ENCODE data around the gene IST1. TPM values are rescaled to one million over a fixed set of nuclear protein-coding genes. Genes with fewer than 3 reads are reported as not detected.

Gene IST1
- total and polyA plus RNA-seq, 9 of the 15 experiments (the other 6 are each of a cell fraction or from before 2014, with no cell fraction given) = 135 to 334 (median 188) TPM

GRCh38 chr16:71852158-71852557 is 43.2 kb upstream of the IST1 start (continued):
- no peak for TF ChIP-seq ZNF384 (IDR thresholded peaks at IDR 0.05; ENCODE audit: low read depth, low read length)
- TF ChIP-seq, protein P1, sequence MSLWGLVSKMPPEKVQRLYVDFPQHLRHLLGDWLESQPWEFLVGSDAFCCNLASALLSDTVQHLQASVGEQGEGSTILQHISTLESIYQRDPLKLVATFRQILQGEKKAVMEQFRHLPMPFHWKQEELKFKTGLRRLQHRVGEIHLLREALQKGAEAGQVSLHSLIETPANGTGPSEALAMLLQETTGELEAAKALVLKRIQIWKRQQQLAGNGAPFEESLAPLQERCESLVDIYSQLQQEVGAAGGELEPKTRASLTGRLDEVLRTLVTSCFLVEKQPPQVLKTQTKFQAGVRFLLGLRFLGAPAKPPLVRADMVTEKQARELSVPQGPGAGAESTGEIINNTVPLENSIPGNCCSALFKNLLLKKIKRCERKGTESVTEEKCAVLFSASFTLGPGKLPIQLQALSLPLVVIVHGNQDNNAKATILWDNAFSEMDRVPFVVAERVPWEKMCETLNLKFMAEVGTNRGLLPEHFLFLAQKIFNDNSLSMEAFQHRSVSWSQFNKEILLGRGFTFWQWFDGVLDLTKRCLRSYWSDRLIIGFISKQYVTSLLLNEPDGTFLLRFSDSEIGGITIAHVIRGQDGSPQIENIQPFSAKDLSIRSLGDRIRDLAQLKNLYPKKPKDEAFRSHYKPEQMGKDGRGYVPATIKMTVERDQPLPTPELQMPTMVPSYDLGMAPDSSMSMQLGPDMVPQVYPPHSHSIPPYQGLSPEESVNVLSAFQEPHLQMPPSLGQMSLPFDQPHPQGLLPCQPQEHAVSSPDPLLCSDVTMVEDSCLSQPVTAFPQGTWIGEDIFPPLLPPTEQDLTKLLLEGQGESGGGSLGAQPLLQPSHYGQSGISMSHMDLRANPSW (CRISPR knock-in tag; IDR thresholded peaks at IDR 0.05) = no peak
- no peak for TF ChIP-seq MCM2 (IDR thresholded peaks at IDR 0.05; ENCODE audit: low read depth)
- TF ChIP-seq GTF2F1 (IDR thresholded peaks at IDR 0.05; ENCODE audit: low read depth, low read length) = no peak
- TF ChIP-seq FOXK2 (conservative IDR thresholded peaks at IDR 0.05 in 1 of 2, IDR thresholded peaks at IDR 0.05 in 1 of 2; ENCODE audit: low read depth in 2 of 2) = no peak
- no peak for TF ChIP-seq HNRNPUL1 (IDR thresholded peaks at IDR 0.05; ENCODE audit: low read length)

DNA sequence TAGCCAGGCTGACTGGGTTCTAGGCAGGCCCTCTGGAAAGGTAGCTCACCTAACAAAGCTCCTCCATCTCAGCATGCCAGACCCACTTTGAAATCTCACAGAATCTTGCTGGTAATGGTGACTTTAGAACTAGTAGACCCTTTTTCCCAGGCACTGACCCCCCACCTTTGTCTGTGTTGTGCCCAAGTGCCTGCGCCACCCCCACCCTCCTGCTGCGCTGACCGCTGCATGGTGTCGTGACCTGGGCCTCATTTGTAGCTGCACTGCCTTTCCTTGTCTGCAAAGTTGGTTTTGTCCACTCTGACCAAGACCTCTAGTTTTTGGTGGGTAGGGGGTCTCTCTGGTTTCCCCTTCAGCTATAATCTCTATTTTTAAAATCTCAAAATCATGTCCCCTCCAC is 42.8 kb upstream of the IST1 start:
- no peaks in the 10 kb centered on the region for H3K9me3 ChIP-seq (replicated peaks; ENCODE audit: control insufficient read depth, insufficient read depth, low read depth, low read length)
- H3K36me3 ChIP-seq (ENCODE audit: control insufficient read depth, insufficient read depth, low read length) = peaks cover 63% of the 10 kb centered on the region
- H3K9me1 ChIP-seq (ENCODE audit: control insufficient read depth, insufficient read depth, low read length) = peaks cover 3% of the 10 kb centered on the region
- H3K4me3 ChIP-seq = no peak overlapping the region
- DNase-seq (ENCODE audit: extremely low read depth in 1 of 4, low spot score in 3 of 4) (no peak), FAIRE-seq (no peak), ATAC-seq (no peak)
- H3K4me2 ChIP-seq (ENCODE audit: insufficient read depth, low read length) = no peak overlapping the region
- CTCF ChIA-PET (ENCODE audit: low intra/inter-chr PET ratio) = no interaction called here
- no peak overlapping the region for H3K27ac ChIP-seq (ENCODE audit: extremely low read depth, low read depth, low read length)
- in situ Hi-C loops (cut with MboI) = no loop called here
- POLR2A ChIA-PET = interaction anchor here (0.7 to 2.2 kb wide), 5 partner anchors 9 to 172 kb away, joined by 3 to 18 read pairs (median 3); no protein-coding TSS in a partner anchor
- H2AFZ ChIP-seq (ENCODE audit: low read depth, low read length) = no peak overlapping the region
- intact Hi-C loops (cut with micrococcal nuclease) = no loop called here
- no peaks in the 10 kb centered on the region for H3K27me3 ChIP-seq (ENCODE audit: control insufficient read depth in 2 of 2, insufficient read depth in 2 of 2, low read length in 2 of 2)
- H3K79me2 ChIP-seq (ENCODE audit: control insufficient read depth, insufficient read depth, low read length) = peaks cover 6% of the 10 kb centered on the region
- TF ChIP-seq TAF15 (IDR thresholded peaks at IDR 0.05; ENCODE audit: low read depth, low read length) (no peak), ZNF584 (CRISPR knock-in tag; IDR thresholded peaks at IDR 0.05; ENCODE audit: low read depth) (no peak), GABPB2 (CRISPR knock-in tag; conservative IDR thresholded peaks at IDR 0.05) (no peak), SMAD1 (IDR thresholded peaks at IDR 0.05; ENCODE audit: low read depth, low read length, partially characterized antibody) (no peak), KAT7 (CRISPR knock-in tag; IDR thresholded peaks at IDR 0.05; ENCODE audit: borderline replicate concordance) (no peak), DNMT1 (IDR thresholded peaks at IDR 0.05) (no peak), ZBTB12 (CRISPR knock-in tag; IDR thresholded peaks at IDR 0.05) (no peak), ZFP36 (IDR thresholded peaks at IDR 0.05; ENCODE audit: low read depth, low read length, partially characterized antibody) (no peak), ZNF644 (tag; IDR thresholded peaks at IDR 0.05; ENCODE audit: low read depth) (no peak), CCNT2 (IDR thresholded peaks at IDR 0.05; ENCODE audit: borderline replicate concordance, extremely low read depth, insufficient read length, low read depth, low read length) (no peak), ZNF239 (CRISPR knock-in tag; IDR thresholded peaks at IDR 0.05) (no peak)
- WGBS (ENCODE audit: insufficient coverage, low coverage, missing lambda C conversion rate) = 95% methylated on average over 4 of the region's 4 CpGs
- no TSS peak for BruUV-seq (replicated peaks)
- 0 out of 4 replicates have a peak overlapping the region, but pooled peaks of 1 of the 2 experiments have one; percentile 48 for H3K9ac ChIP-seq (ENCODE audit: insufficient read depth in 1 of 2, low read depth in 2 of 2, low read length in 2 of 2)
- peaks cover 4% of the 10 kb centered on the region for H4K20me1 ChIP-seq (replicated peaks; ENCODE audit: control insufficient read depth, insufficient read depth, low read length)
- H3K4me1 ChIP-seq (replicated peaks in 1 of 2; ENCODE audit: control insufficient read depth in 2 of 2, insufficient read depth in 2 of 2, low read length in 2 of 2) = no peaks in the 10 kb centered on the region; a peak in 1 of 5 replicates

Measured in K562 (cell line).